ENCODE measurements around the gene CRELD1.
"Not testable (repeated sequence)": the region's sequence is repeated elsewhere in the genome, so short reads cannot be mapped to it uniquely, and the experiment has no call there.

The CRELD1 gene

DNA sequence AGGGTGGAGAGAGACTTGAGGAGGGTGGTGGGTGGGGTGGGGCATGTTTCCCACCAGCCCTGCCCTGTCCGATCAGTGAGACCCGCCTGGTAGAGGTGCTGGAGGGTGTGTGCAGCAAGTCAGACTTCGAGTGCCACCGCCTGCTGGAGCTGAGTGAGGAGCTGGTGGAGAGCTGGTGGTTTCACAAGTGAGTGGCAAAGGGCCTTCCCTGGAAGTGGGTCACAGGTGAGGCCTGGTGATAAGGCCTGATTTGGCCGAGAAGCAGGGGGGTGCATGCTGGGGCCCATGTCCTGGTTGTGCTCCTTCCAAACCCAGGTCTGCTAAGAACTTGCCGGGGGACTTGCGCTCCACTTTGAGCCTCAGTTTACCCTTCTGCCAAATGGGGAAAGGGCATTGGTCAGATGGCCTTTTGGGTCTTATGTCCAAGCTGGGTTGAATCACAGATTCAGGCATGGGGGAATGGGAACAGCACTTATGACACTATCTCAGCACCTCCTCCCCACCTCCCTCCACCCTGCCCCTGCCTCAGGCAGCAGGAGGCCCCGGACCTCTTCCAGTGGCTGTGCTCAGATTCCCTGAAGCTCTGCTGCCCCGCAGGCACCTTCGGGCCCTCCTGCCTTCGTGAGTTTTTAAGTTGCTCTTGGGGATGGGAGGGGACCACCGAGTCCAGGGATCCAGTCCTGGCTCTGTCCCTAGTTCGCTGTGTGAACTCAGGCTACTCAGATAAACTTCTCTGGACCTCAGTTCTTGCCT lies 4.0 kb downstream of the CRELD1 start:
- H3K9me3 ChIP-seq (ENCODE audit: control insufficient read depth, low read length): no peaks in the 10 kb centered on the region
- H3K27me3 ChIP-seq (ENCODE audit: control insufficient read depth, insufficient read depth, low read length): no peaks in the 10 kb centered on the region
- H3K4me3 ChIP-seq (ENCODE audit: low read depth, low read length): no peak overlapping the region
- no peak overlapping the region for H3K27ac ChIP-seq
- H3K9ac ChIP-seq: no peak overlapping the region
- TF ChIP-seq, protein P1, sequence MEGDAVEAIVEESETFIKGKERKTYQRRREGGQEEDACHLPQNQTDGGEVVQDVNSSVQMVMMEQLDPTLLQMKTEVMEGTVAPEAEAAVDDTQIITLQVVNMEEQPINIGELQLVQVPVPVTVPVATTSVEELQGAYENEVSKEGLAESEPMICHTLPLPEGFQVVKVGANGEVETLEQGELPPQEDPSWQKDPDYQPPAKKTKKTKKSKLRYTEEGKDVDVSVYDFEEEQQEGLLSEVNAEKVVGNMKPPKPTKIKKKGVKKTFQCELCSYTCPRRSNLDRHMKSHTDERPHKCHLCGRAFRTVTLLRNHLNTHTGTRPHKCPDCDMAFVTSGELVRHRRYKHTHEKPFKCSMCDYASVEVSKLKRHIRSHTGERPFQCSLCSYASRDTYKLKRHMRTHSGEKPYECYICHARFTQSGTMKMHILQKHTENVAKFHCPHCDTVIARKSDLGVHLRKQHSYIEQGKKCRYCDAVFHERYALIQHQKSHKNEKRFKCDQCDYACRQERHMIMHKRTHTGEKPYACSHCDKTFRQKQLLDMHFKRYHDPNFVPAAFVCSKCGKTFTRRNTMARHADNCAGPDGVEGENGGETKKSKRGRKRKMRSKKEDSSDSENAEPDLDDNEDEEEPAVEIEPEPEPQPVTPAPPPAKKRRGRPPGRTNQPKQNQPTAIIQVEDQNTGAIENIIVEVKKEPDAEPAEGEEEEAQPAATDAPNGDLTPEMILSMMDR (IDR thresholded peaks at IDR 0.05): no peak
- H3K4me1 ChIP-seq: peaks cover 10% of the 10 kb centered on the region
- no peak overlapping the region for H2AFZ ChIP-seq
- H3K36me3 ChIP-seq (ENCODE audit: control insufficient read depth, insufficient read depth, low read length): no peaks in the 10 kb centered on the region
- H3K79me2 ChIP-seq: peaks cover 9% of the 10 kb centered on the region
- H3K4me2 ChIP-seq (ENCODE audit: low read length): no peak overlapping the region

DNA sequence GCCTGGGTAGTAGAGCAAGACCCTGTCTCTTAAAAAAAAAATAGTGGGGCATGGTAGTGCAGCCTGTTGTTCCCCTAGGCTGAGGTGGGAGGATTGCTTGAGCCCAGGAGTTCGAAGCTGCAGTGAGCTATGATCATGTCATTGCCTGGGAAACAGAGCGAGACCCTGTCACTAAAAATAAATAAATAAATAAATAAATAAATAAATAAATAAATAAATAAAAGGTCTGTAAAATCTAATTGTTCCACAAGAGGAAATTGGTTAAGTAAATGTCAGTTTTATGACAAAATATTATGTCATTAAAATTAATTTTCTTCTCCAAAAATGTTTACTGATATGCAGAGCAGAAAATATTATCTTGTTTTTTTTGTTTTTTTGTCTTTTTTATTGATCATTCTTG lies 5.3 kb downstream of the CRELD1 start:
- Histone ChIP-seq H3K79me2 (peaks cover 9% of the 10 kb centered on the region), H3K9me3 (ENCODE audit: control insufficient read depth, low read length) (no peaks in the 10 kb centered on the region), H3K27me3 (ENCODE audit: control insufficient read depth, insufficient read depth, low read length) (no peaks in the 10 kb centered on the region), H3K9ac (no peak overlapping the region), H3K4me1 (peaks cover 10% of the 10 kb centered on the region), H3K36me3 (ENCODE audit: control insufficient read depth, insufficient read depth, low read length) (no peaks in the 10 kb centered on the region), H3K4me2 (ENCODE audit: low read length) (no peak overlapping the region), H3K4me3 (ENCODE audit: low read depth, low read length) (no peak overlapping the region), H2AFZ (no peak overlapping the region), H3K27ac (no peak overlapping the region)
- TF ChIP-seq, protein P1 (IDR thresholded peaks at IDR 0.05): no peak

DNA sequence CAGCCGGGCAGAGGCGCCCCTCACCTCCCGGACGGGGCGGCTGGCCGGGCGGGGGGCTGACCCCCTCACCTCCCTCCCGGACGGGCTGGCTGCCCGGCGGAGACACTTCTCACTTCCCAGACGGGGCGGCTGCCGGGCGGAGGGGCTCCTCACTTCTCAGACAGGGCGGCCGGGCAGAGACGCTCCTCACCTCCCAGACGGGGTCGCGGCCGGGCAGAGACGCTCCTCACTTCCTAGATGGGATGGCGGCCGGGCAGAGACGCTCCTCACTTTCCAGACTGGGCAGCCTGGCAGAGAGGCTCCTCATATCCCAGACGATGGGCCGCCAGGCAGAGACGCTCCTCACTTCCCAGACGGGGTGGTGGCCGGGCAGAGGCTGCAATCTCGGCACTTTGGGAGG lies 6.3 kb downstream of the CRELD1 start:
- H3K9ac ChIP-seq; H3K9me3 ChIP-seq (ENCODE audit: control insufficient read depth, low read length); H3K4me3 ChIP-seq (ENCODE audit: low read depth, low read length); H3K27me3 ChIP-seq (ENCODE audit: control insufficient read depth, insufficient read depth, low read length); H3K27ac ChIP-seq; H2AFZ ChIP-seq; H3K4me2 ChIP-seq (ENCODE audit: low read length); H3K36me3 ChIP-seq (ENCODE audit: control insufficient read depth, insufficient read depth, low read length); H3K4me1 ChIP-seq; H3K79me2 ChIP-seq: not testable (repeated sequence)

DNA sequence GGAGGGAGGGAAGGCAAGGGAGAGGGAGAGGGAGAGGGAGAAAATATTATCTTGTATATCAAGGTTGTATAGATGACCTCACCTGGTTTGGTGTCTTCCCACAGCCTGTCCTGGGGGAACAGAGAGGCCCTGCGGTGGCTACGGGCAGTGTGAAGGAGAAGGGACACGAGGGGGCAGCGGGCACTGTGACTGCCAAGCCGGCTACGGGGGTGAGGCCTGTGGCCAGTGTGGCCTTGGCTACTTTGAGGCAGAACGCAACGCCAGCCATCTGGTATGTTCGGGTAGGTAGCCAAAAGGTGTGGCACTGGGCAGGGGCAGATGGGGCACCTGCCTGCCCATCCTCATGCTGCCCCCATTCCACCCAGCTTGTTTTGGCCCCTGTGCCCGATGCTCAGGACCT lies 7.1 kb downstream of the CRELD1 start:
- Histone ChIP-seq H3K4me3 (ENCODE audit: low read depth, low read length) (no peak overlapping the region), H3K9me3 (ENCODE audit: control insufficient read depth, low read length) (no peaks in the 10 kb centered on the region), H3K36me3 (ENCODE audit: control insufficient read depth, insufficient read depth, low read length) (no peaks in the 10 kb centered on the region), H3K27me3 (ENCODE audit: control insufficient read depth, insufficient read depth, low read length) (no peaks in the 10 kb centered on the region), H3K79me2 (no peaks in the 10 kb centered on the region), H3K9ac (no peak overlapping the region), H3K27ac (no peak overlapping the region), H3K4me1 (no peaks in the 10 kb centered on the region), H2AFZ (no peak overlapping the region), H3K4me2 (ENCODE audit: low read length) (no peak overlapping the region)
- TF ChIP-seq, protein P1 (IDR thresholded peaks at IDR 0.05): no peak

DNA sequence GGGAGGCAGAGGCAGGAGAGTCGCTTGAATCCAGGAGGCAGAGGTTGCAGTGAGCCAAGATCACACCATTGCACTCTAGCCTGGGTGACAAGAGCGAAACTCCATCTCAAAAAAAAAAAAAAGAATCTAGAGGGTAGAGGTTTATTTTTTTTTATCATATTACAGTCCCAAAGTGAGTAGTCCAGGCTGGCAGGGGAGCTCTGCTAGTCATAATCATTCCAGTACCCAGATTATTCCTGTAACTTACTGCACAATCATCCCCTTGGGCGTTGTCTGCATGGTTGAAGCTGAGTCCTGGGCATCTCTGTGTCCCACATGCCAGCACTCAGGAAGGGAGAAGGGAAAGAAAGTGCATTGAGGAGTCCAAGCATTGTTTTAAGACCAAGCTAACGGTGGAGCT lies 8.5 kb downstream of the CRELD1 start:
- Histone ChIP-seq H2AFZ (no peak overlapping the region), H3K9me3 (ENCODE audit: control insufficient read depth, low read length) (no peaks in the 10 kb centered on the region), H3K4me3 (ENCODE audit: low read depth, low read length) (no peak overlapping the region), H3K4me1 (no peaks in the 10 kb centered on the region), H3K9ac (no peak overlapping the region), H3K79me2 (no peaks in the 10 kb centered on the region), H3K4me2 (ENCODE audit: low read length) (no peak overlapping the region), H3K27ac (no peak overlapping the region), H3K36me3 (ENCODE audit: control insufficient read depth, insufficient read depth, low read length) (no peaks in the 10 kb centered on the region), H3K27me3 (ENCODE audit: control insufficient read depth, insufficient read depth, low read length) (no peaks in the 10 kb centered on the region)
- TF ChIP-seq, protein P1 (IDR thresholded peaks at IDR 0.05): no peak
